SW480 (cell line): ENCODE results near the gene RFX2.

Experiments
- DNase-seq: peaks from one replicate; pipeline ENCODE4 v3.0.0-alpha.2; 2016; ENCODE audit warnings: low spot score

RFX2 gene

DNA sequence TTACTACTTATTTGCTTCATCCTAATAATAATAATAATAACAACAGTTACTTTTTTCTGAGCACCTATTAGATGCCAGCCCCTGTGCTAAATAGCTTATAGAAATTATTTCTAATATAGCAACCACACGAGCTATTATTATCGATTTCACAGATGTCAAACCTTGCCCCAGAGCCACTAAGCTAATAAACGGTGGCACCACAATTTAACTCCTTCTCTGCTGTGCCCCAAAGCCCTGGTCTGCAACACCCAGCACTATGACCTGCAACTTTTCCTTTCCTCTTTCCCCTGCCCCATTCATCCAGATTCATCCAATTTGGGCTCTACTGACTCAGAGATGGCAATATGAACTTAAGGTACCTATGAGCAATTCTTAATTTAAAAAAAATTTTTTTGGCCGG, 6.4 kb downstream of the RFX2 start:
- DNase-seq, result no peak

GRCh38 chr19:6103217-6103644, 7.1 kb downstream of the RFX2 start:
- no peak for DNase-seq

DNA sequence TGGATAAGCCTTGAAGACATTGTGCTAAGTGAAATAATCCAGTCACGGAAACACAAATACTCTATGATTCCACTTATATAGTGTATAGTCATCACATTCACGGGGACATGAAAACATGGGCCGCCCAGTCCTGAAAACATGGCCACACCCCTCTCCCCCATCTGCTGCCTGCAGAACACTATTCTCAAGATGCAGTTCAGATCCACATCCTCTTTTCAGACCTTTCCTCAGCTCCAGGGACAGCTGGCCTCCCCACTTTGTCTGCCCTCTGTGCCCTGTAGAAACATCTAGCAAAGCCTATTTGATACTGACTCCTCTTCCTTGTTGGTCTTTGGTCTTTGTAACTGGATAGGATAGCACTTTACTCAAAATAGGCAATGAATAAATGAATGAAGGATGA, 8.3 kb downstream of the RFX2 start:
- DNase-seq, result no peak

- no peak for DNase-seq
Measured at GRCh38 chr19:6101291-6101825, 8.9 kb downstream of the RFX2 start.

GRCh38 chr19:6100284-6100915, 9.9 kb downstream of the RFX2 start:
- DNase-seq, result no peak

DNA sequence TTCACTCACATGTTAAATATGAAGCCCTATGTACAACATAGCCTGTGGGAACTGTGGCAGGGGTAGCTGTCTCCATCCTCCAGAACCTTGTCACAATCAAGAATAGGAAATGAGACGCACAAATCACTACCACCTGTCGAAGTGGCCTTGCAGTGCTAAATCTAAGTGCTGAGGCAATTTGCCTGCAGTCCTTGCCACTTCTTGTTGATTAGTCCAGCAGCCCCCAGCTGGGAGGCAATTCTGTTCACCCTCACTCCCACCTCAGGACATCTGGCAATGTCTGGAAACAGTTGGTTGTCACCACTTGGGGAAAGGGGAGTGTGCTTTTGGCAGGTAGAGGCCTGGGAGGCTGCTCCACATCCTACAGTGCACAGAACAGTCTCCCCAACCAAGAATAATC, 10.7 kb downstream of the RFX2 start:
- no peak for DNase-seq

- no peak for DNase-seq
Measured at GRCh38 chr19:6099033-6099432, 11.3 kb downstream of the RFX2 start.

DNA sequence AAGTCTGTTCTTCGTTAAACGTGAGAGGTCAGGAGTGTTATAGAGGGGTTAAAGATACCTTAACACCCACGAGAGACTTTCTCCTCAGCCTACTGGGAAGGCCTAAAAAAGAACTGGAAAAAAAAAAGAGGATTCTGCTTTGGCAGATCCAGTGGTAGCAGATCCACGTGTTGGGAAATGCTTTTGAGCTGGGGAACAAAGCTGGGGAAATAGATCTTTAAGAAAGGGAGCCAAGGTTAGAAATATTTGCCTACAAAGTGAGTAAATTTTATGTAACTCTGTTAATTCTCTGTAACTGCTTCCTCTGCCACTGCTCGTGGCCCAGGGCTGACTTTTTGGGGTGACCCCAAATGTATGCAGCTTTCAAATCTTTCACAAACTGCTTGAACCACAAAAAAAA, 11.7 kb downstream of the RFX2 start:
- no peak for DNase-seq

DNA sequence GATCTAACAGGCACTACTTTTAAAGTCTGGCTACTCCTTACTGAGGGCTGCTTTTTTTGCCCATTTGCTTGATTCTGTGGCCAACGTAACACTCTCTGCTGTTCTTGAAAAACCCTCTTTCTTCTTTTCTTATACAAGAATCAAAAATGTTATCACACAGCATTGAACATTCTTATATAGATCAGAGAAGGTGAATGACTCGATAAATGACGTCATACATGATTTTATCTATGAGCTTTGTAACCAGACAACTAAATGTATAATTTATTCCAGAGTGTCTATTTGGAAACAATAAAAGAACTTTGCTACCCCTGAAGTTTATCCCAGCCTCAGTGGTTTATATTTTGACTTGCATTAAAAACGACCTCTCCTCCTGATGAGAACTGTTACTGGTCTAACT, 12.4 kb downstream of the RFX2 start:
- DNase-seq, result no peak

DNA sequence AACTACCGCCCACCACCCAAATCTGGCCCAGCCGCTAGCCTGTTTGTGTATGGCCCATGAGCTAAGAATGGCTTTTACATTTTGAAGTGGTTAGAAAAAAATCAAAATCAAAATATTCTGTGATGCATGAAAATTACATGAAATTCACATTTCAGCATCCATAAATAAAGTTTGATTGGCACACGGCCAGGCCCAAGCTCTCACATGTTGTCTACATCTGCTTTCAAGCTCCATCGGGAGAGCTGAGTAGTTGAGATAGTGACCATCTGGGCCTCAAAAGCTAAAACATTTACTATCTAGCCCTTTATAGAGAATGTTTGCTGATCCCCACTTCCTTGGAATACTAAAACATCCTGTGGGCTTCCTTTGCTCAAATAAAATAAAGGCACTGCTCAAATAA, 14.5 kb downstream of the RFX2 start:
- DNase-seq, result no peak

DNA sequence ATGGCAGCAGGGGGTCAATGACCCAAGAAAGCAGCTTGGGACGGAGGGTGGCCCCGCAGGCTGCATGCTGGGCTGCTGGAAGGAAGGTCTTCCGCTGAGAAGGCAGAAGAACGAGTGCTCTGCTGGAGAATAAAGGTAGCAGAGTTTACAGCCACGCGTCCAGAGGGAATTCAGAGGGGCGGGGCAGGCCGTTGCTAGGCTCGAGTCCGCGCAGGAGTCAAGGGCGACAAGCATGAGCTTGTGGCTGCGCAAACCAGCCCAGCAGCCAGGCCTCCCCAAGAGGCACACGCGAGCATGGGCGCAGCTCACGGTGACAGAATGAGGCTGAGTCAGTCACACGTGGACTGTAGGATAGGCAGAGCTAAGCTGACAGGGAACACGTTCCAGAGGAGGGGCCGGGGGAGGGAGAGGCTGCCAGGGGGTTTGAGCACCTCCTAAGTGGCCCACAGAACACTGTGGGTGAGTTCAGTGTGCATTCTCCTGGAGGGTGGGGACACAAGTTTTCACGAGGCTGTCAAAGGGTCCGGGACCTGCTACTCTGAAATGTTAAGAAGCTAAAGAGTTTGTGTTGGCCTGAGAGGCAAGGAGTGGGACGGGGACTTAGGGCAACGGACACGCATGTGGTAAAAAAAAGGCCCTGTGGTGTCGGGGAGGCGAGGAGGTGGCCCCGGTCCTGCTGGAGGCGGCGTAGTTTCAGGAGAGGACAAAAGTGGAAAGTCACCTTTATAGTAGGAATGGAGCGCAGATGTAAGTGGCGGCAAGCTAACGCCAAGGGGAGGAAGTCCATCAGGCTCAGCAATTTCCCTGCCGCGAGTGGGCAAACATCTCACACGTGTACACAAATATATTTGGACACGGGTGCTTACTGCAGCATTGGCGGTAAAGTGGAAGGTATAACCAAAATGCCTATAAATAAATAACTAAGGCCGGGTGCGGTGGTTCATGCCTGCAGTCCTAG, 17.7 kb downstream of the RFX2 start:
- DNase-seq, result peak; percentile 88

DNA sequence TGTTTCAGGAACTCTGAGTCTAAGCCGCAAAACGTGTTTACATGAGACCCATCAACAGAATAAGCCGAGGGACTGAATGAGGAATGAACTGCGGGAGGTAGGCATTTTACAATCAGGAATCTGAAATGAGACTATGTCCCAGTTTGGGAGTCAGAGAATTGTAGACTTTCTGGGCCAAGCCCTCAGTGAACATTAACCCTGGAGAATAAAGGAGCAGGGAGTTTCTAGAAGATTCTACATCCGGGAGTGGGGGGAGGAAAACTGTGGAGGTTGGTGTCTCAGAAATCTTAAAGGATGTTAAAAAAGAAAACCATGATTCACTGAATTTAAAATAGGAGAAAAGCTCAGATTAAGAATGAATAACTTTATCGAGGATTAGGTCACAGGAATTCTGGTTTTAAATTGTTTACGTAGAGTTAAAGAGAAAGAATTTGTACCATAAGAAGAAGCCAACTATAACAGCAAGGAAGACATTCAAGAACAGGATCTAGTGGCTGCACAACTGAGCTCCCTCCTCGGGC, 18.5 kb downstream of the RFX2 start:
- no peak for DNase-seq

GRCh38 chr19:6090634-6091033, 19.7 kb downstream of the RFX2 start:
- DNase-seq, result no peak

- no peak for DNase-seq
Measured at GRCh38 chr19:6088602-6089049, 21.7 kb downstream of the RFX2 start.

DNA sequence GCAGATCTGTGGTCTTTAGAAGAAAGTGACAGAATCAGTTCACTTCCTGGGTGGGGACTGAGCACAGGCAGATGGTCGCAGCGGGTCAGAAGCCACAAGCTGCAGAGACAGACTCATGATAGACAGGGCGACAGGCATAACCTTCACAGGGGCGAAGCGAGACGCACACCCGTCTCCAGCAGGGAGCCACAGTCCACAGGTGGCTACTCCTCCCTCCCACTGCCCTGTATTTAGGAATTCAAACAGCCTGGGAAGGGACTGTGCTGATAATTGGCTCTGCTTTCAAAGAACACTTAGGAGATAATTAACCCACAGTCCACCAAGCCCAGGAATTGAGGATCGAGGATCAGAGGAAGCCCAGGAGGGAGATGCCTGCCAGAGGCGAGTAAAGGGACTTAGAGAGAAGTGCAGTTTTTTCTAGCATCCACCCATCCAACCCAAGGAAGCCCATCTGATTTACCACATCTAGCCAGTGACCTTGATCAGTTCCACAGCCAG, 23.2 kb downstream of the RFX2 start:
- DNase-seq, result peak; percentile 69

- no peak for DNase-seq
Measured at GRCh38 chr19:6086068-6086788, 24.1 kb downstream of the RFX2 start.

DNA sequence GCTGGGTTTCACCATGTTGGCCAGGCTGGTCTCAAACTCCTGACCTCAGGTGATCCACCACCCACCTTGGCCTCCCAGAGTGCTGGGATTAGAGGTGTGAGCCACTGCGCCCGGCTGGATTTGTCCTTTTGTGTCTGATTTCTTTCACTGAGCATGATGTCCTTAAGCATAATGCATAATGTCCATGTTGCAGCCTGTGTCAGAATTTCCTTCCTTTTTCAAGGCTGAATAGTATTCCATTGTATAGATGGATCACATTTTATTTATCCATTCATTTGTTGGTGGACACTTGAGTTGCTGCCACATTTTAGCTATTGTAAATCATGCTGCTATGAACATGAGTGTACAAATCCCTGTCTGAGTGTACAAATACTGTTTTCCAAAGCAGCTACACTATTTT, 25.5 kb downstream of the RFX2 start:
- DNase-seq, result no peak

GRCh38 chr19:6079107-6079506, 31.2 kb downstream of the RFX2 start:
- no peak for DNase-seq

GRCh38 chr19:6078068-6078467, 32.2 kb downstream of the RFX2 start:
- no peak for DNase-seq

DNA sequence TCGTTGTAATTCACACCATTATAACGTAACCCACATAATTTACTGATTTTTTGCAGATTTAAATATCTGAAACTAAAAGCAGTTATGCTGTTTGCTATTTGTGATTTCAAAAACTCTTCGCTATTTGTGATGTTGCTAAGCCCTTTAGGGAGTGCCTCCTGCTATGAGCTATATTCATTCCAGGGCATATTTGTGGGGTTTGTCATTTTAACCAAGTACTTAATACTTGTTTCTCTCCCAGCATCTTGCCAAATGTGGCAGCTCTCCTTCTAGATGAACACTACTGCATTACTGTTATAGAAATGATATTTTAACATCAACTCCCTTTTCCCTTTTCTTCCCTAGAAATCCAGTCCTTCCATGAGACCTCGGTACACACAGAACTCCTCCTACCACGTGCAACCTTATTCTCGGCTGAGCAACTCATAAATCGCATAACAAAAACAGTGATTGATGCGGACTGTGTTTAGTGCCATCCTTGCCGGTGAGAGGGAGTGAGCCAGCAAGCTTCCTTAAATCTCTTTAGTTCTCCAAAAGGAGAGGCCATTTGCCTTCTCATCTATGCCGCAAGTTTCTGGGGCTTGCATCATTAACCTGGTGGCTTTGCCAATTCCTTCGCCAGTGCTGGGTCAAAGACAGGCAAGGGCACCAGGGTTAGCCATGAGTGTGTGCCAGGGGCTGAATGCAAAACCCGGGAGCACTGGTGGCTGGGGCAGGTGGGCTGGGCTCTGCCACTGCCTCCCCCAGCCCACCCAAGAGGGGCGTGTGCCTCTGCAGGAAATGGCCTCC, 33.4 kb downstream of the RFX2 start:
- peak; percentile 33 for DNase-seq

GRCh38 chr19:6076291-6076665, 34.0 kb downstream of the RFX2 start:
- DNase-seq, result no peak
